CD14-positive monocyte (primary cell): ENCODE measurements around the gene TRPM4. TPM values are rescaled to one million over a fixed set of nuclear protein-coding genes. Genes with fewer than 3 reads are reported as not detected.

ENCODE experiments used
- DNase-seq, 3 donors: peaks; one replicate each; pipeline ENCODE4 v3.0.0-alpha.2; 2011 to 2022
- H2AFZ ChIP-seq: 2 replicates; pipeline ENCODE4 v1.6.0; 2012; ENCODE audit warnings: mild to moderate bottlenecking, low read depth, low read length, inconsistent platforms; ENCODE audit not compliant: insufficient read depth, poor library complexity, severe bottlenecking
- H3K27ac ChIP-seq, 2 donors: 1 replicate in 1 of 2; 2 replicates in 1 of 2; pipeline ENCODE4 v1.5.1; 2012 to 2013; ENCODE audit warnings: low read length in 2 of 2, control low read depth in 1 of 2, inconsistent platforms in 1 of 2, low read depth in 1 of 2, mild to moderate bottlenecking in 1 of 2
- H3K27me3 ChIP-seq, 2 donors: one replicate each; pipeline versions ENCODE4 v1.6.0 to v1.6.1; 2011 to 2013; ENCODE audit warnings: low read length in 2 of 2; ENCODE audit not compliant: control insufficient read depth in 2 of 2, insufficient read depth in 2 of 2
- H3K36me3 ChIP-seq, 2 donors: replicated peaks in 1 of 2; 1 replicate in 1 of 2; 2 replicates in 1 of 2; pipeline versions ENCODE4 v1.5.1 to v1.6.1; 2012 to 2013; ENCODE audit warnings: low read length in 2 of 2, control low read depth in 1 of 2, inconsistent platforms in 1 of 2, mild to moderate bottlenecking in 1 of 2; ENCODE audit not compliant: insufficient read depth in 2 of 2, control insufficient read depth in 1 of 2
- H3K4me1 ChIP-seq, 2 donors: 1 replicate in 1 of 2; 2 replicates in 1 of 2; pipeline versions ENCODE4 v1.5.1 to v1.6.1; 2012 to 2013; ENCODE audit warnings: low read length in 2 of 2, control low read depth in 1 of 2, inconsistent platforms in 1 of 2, mild to moderate bottlenecking in 1 of 2, moderate library complexity in 1 of 2; ENCODE audit not compliant: insufficient read depth in 2 of 2, control insufficient read depth in 1 of 2
- H3K4me2 ChIP-seq: replicated peaks from 2 replicates; pipeline ENCODE3; 2012; ENCODE audit warnings: low read length, moderate library complexity, mild to moderate bottlenecking; ENCODE audit not compliant: poor library complexity, severe bottlenecking; ENCODE audit errors: extremely low read depth
- H3K4me3 ChIP-seq, 3 experiments: fragments of 200-600 bp in 1 of 3; sonication (generic) in 1 of 3; replicated peaks in 1 of 3; 1 replicate in 2 of 3; 2 replicates in 1 of 3; pipeline ENCODE4 v1.5.1; 2011 to 2013; ENCODE audit warnings: low read length in 3 of 3, mild to moderate bottlenecking in 3 of 3, control low read depth in 2 of 3, low read depth in 2 of 3, inconsistent platforms in 1 of 3, moderate library complexity in 1 of 3
- H3K79me2 ChIP-seq: 2 replicates; pipeline ENCODE4 v1.6.0; 2012; ENCODE audit warnings: mild to moderate bottlenecking, control low read depth, inconsistent platforms, low read length, moderate library complexity; ENCODE audit not compliant: insufficient read depth
- H3K9ac ChIP-seq: 2 replicates; pipeline ENCODE4 v1.6.0; 2017; ENCODE audit warnings: low read length, mild to moderate bottlenecking; ENCODE audit not compliant: insufficient read depth, poor library complexity, severe bottlenecking
- H3K9me3 ChIP-seq, 2 donors: replicated peaks in 1 of 2; 1 replicate in 1 of 2; 2 replicates in 1 of 2; pipeline versions ENCODE4 v1.5.1 to v1.6.1; 2012 to 2013; ENCODE audit warnings: low read length in 2 of 2, control low read depth in 1 of 2; ENCODE audit not compliant: control insufficient read depth in 1 of 2, insufficient read depth in 1 of 2
- H4K20me1 ChIP-seq: 2 replicates; pipeline ENCODE4 v1.6.0; 2012; ENCODE audit warnings: mild to moderate bottlenecking, low read length, control low read depth, moderate library complexity; ENCODE audit not compliant: insufficient read depth
- H3K27ac Mint-ChIP-seq, 7 donors: one replicate each; pipeline ENCODE4 v1.8.0; 2020; ENCODE audit warnings: mild to moderate bottlenecking in 7 of 7, mixed read lengths in 7 of 7, moderate library complexity in 6 of 7, inconsistent platforms in 2 of 7
- H3K27me3 Mint-ChIP-seq, 3 donors: one replicate each; pipeline ENCODE4 v1.8.0; 2021 to 2022; ENCODE audit warnings: low read depth in 3 of 3, mild to moderate bottlenecking in 3 of 3, mixed read lengths in 3 of 3, moderate library complexity in 3 of 3, inconsistent platforms in 1 of 3
- H3K36me3 Mint-ChIP-seq, 2 donors: one replicate each; pipeline ENCODE4 v1.8.0; 2020; ENCODE audit warnings: mixed read lengths in 2 of 2, inconsistent platforms in 1 of 2, mild to moderate bottlenecking in 1 of 2
- H3K4me1 Mint-ChIP-seq: one replicate; pipeline ENCODE4 v1.8.0; 2020; ENCODE audit warnings: mild to moderate bottlenecking, mixed read lengths
- H3K4me3 Mint-ChIP-seq, 2 donors: one replicate each; pipeline ENCODE4 v1.8.0; 2020; ENCODE audit warnings: mild to moderate bottlenecking in 2 of 2, mixed read lengths in 2 of 2, moderate library complexity in 1 of 2
- H3K9me3 Mint-ChIP-seq, 7 donors: one replicate each; pipeline ENCODE4 v1.8.0; 2020 to 2022; ENCODE audit warnings: mixed read lengths in 7 of 7, mild to moderate bottlenecking in 6 of 7, moderate library complexity in 6 of 7, inconsistent platforms in 2 of 7
- WGBS: methylation state at CpG from one replicate; pipeline ENCODE4 v1.1.5; 2013; ENCODE audit warnings: missing lambda C conversion rate; ENCODE audit not compliant: insufficient coverage; 5-methylcytosine and 5-hydroxymethylcytosine counted together
- intact Hi-C, 2 donors: fragments of 100-400 bp; cut with micrococcal nuclease; formaldehyde crosslinking; loops; one replicate each; pipeline versions ENCODE4 v1.15.0 to v1.15.1; 2023
- polyA plus RNA-seq, 3 donors: library from polyadenylated mRNA; depleted of rRNA in 1 of 3; unstranded in 2 of 3; stranded (reverse) in 1 of 3; fragments of 300-500 nt in 2 of 3; fragments of >200 nt in 1 of 3; fragmentation: Illumina TruSeq in 2 of 3; gene quantifications; 1 replicate in 2 of 3; 2 replicates in 1 of 3; pipeline ENCODE4 v1.2.3, GENCODE V29; 2012 to 2021
- TF ChIP-seq, protein P1 (sequence below): fragments of 200-600 bp; IDR thresholded peaks from one replicate; pipeline ENCODE4 v1.8.0; 2022; ENCODE audit warnings: antibody characterized with exemption, mild to moderate bottlenecking

Gene TRPM4
- polyA plus RNA-seq, 3 donors, result 6.0 to 6.9 (median 6.6) TPM

- Histone ChIP-seq H3K4me1 (peaks cover 39 to 61% of the 10 kb centered on the region in 2 donors), H3K4me2 (peak overlapping the region; percentile 87), H4K20me1 (no peaks in the 10 kb centered on the region), H3K9ac (peak overlapping the region; percentile 45), H3K4me3 (peak overlapping the region; percentile 40 to 79 (median 59)), H2AFZ (peak overlapping the region; percentile 86), H3K27ac (no peak overlapping the region), H3K79me2 (no peaks in the 10 kb centered on the region), H3K36me3 (no peaks in the 10 kb centered on the region), H3K9me3 (peaks cover 22 to 30% of the 10 kb centered on the region in 2 donors), H3K27me3 (peaks cover 13 to 58% of the 10 kb centered on the region in 2 donors)
- intact Hi-C loops, result loop anchor here in 1 of 2 donors (5.0 kb wide), 1 partner anchor 57 kb away; no protein-coding TSS in a partner anchor
- peaks cover 3 to 4% of the 10 kb centered on the region in 2 donors for H3K36me3 Mint-ChIP-seq
- peaks cover 14 to 39% (median 28%) of the 10 kb centered on the region in 7 donors for H3K9me3 Mint-ChIP-seq
- H3K27ac Mint-ChIP-seq, result peak overlapping the region in 3 of 7 donors; percentile 20 to 71 (median 63)
- WGBS, result 0% methylated on average over 54 of the region's 75 CpGs
- H3K4me3 Mint-ChIP-seq, result peak overlapping the region; percentile 79 to 93
- H3K4me1 Mint-ChIP-seq, result peaks cover 49% of the 10 kb centered on the region
- TF ChIP-seq, protein P1, sequence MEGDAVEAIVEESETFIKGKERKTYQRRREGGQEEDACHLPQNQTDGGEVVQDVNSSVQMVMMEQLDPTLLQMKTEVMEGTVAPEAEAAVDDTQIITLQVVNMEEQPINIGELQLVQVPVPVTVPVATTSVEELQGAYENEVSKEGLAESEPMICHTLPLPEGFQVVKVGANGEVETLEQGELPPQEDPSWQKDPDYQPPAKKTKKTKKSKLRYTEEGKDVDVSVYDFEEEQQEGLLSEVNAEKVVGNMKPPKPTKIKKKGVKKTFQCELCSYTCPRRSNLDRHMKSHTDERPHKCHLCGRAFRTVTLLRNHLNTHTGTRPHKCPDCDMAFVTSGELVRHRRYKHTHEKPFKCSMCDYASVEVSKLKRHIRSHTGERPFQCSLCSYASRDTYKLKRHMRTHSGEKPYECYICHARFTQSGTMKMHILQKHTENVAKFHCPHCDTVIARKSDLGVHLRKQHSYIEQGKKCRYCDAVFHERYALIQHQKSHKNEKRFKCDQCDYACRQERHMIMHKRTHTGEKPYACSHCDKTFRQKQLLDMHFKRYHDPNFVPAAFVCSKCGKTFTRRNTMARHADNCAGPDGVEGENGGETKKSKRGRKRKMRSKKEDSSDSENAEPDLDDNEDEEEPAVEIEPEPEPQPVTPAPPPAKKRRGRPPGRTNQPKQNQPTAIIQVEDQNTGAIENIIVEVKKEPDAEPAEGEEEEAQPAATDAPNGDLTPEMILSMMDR, result no peak
- peak; percentile 39 to 66 (median 57) for DNase-seq
- H3K27me3 Mint-ChIP-seq, result peaks cover 72 to 89% (median 75%) of the 10 kb centered on the region in 3 donors
These were observed 7.3 kb upstream of the TRPM4 start for GRCh38 chr19:49150106-49150943.

DNA sequence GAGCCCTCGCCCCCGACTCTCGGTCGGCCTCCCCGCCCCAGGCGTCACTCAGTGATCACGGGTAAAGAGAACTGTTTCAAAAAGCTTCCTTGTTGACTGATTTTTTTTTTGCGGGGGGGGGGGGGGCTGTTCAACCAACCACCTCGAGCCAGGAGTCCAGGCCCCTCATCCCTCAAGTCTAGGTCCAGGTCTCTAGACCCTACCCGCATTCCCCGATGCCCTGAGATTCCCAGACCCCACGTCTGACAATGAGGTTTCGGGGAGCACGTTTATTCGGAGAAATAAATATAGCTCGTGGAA is 6.7 kb upstream of the TRPM4 start:
- H3K4me3 Mint-ChIP-seq, result peak overlapping the region; percentile 79 to 93
- WGBS, result 12% methylated on average over 7 of the region's 16 CpGs
- H3K27ac ChIP-seq, result no peak overlapping the region
- H3K27me3 ChIP-seq, result peaks cover 13 to 63% of the 10 kb centered on the region in 2 donors
- no peaks in the 10 kb centered on the region for H4K20me1 ChIP-seq
- H3K9ac ChIP-seq, result peak overlapping the region; percentile 45
- peak overlapping the region in 2 of 3 experiments; percentile 59 to 79 for H3K4me3 ChIP-seq
- peaks cover 36 to 57% of the 10 kb centered on the region in 2 donors for H3K4me1 ChIP-seq
- H2AFZ ChIP-seq, result peak overlapping the region; percentile 86
- no peaks in the 10 kb centered on the region for H3K36me3 ChIP-seq
- no peaks in the 10 kb centered on the region for H3K79me2 ChIP-seq
- TF ChIP-seq, protein P1, result no peak
- no peak overlapping the region for H3K27ac Mint-ChIP-seq
- peak overlapping the region; percentile 87 for H3K4me2 ChIP-seq
- peaks cover 75 to 92% (median 81%) of the 10 kb centered on the region in 3 donors for H3K27me3 Mint-ChIP-seq
- peaks cover 47% of the 10 kb centered on the region for H3K4me1 Mint-ChIP-seq
- DNase-seq, result no peak
- H3K36me3 Mint-ChIP-seq, result peaks cover 3 to 4% of the 10 kb centered on the region in 2 donors
- H3K9me3 Mint-ChIP-seq, result peaks cover 14 to 39% (median 28%) of the 10 kb centered on the region in 7 donors
- intact Hi-C loops, result loop anchor here in 1 of 2 donors (5.0 kb wide), 1 partner anchor 56 kb away; no protein-coding TSS in a partner anchor
- H3K9me3 ChIP-seq, result peaks cover 22 to 30% of the 10 kb centered on the region in 2 donors
